NCI-H460 (cell line): Measurements from ENCODE around the gene NEUROG3. TPM values are rescaled to one million over a fixed set of nuclear protein-coding genes. Genes with fewer than 3 reads are reported as not detected.

Experiments
- total RNA-seq: library from RNA; depleted of rRNA; stranded (reverse); fragments of >200 nt; shearing (Covaris generic); gene quantifications from 2 replicates; pipeline ENCODE4 v1.2.3, GENCODE V29; 2014; rRNA removed

The NEUROG3 gene
- total RNA-seq, 1 experiment from 2014 or later = not detected

Other genes starting within 250 kb of the NEUROG3 start
- not detected in 2 replicates for gene TACR2, start 156.5 kb downstream of the NEUROG3 start, total RNA-seq
- 10.9 and 11.5 TPM in 2 replicates for gene TSPAN15, start 122.0 kb downstream of the NEUROG3 start, total RNA-seq
- 2.3 and 4.9 TPM in 2 replicates for gene FAM241B, start 56.8 kb upstream of the NEUROG3 start, total RNA-seq
- 0.15 and 0.20 TPM in 2 replicates for gene COL13A1, start 228.5 kb upstream of the NEUROG3 start, total RNA-seq